Spleen (tissue), 7 donors: Measurements from ENCODE around the gene REPS2.

ENCODE experiments used
- CTCF ChIP-seq, 11 experiments: fragments of 200-600 bp in 7 of 11; fragments of 450-650 bp in 4 of 11; sonication (generic) in 4 of 11; IDR thresholded peaks in 8 of 11; conservative IDR thresholded peaks in 3 of 11; 1 replicate in 7 of 11; 2 replicates in 4 of 11; pipeline versions ENCODE4 v1.4.0 to v1.8.0; 2016 to 2021; ENCODE audit warnings: antibody characterized with exemption in 11 of 11, inconsistent platforms in 4 of 11, mild to moderate bottlenecking in 1 of 11
- POLR2A ChIP-seq, 3 donors: fragments of 450-650 bp; IDR thresholded peaks; one replicate each; pipeline ENCODE4 v1.5.1; 2017; ENCODE audit warnings: antibody characterized with exemption in 3 of 3, mild to moderate bottlenecking in 1 of 3
- POLR2AphosphoS5 ChIP-seq, 3 donors: sonication (generic); formaldehyde crosslinking; IDR thresholded peaks; one replicate each; pipeline ENCODE4 v1.5.1; 2017; ENCODE audit warnings: antibody characterized with exemption in 3 of 3
- donor health status: DM: no; HTN: no; CAD: no; lungs with moderate emphysema.
- donor health status: DM: no; HTN: no; CAD: no.
- donor health status: DM: no; HTN: no; CAD: no.

GRCh38 chrX:17038681-17039161 lies 92.3 kb downstream of the REPS2 start:
- TF ChIP-seq CTCF (IDR thresholded peaks at IDR 0.05 in 8 of 11, conservative IDR thresholded peaks at IDR 0.05 in 3 of 11) (no peak), POLR2AphosphoS5 (IDR thresholded peaks at IDR 0.05) (no peak), POLR2A (IDR thresholded peaks at IDR 0.05) (no peak)
